Mesendoderm (in vitro differentiated cells): ENCODE results near the gene EPB41L2.

Source experiments
- DNase-seq: peaks from one replicate; pipeline ENCODE4 v3.0.0; 2013
- H2AK5ac ChIP-seq: 2 replicates; pipeline ENCODE4 v1.6.1; 2013; ENCODE audit warnings: low read length, inconsistent platforms
- H2BK120ac ChIP-seq: 2 replicates; pipeline ENCODE4 v1.6.1; 2013; ENCODE audit warnings: low read depth, mild to moderate bottlenecking, low read length, moderate library complexity, mixed read lengths
- H2BK15ac ChIP-seq: replicated peaks from 2 replicates; pipeline ENCODE4 v1.6.1; 2013; ENCODE audit warnings: low read depth, mild to moderate bottlenecking, moderate library complexity
- H2BK5ac ChIP-seq: 2 replicates; pipeline ENCODE4 v1.6.1; 2013; ENCODE audit warnings: low read length, inconsistent platforms
- H3K18ac ChIP-seq: 2 replicates; pipeline ENCODE4 v1.6.1; 2013; ENCODE audit warnings: mild to moderate bottlenecking, low read length, mixed read lengths
- H3K23ac ChIP-seq: one replicate; pipeline ENCODE4 v1.6.1; 2013; ENCODE audit warnings: low read length
- H3K27ac ChIP-seq: 2 replicates; pipeline ENCODE4 v1.5.1; 2013; ENCODE audit warnings: low read depth, mild to moderate bottlenecking, inconsistent platforms, low read length, moderate library complexity
- H3K27me3 ChIP-seq: 2 replicates; pipeline ENCODE4 v1.6.1; 2013; ENCODE audit warnings: low read length, control low read depth, mild to moderate bottlenecking, inconsistent platforms; ENCODE audit not compliant: insufficient read depth, poor library complexity
- H3K36me3 ChIP-seq: 2 replicates; pipeline ENCODE4 v1.6.1; 2013; ENCODE audit warnings: low read length, inconsistent platforms; ENCODE audit not compliant: control insufficient read depth, insufficient read depth
- H3K4ac ChIP-seq: one replicate; pipeline ENCODE4 v1.6.1; 2013; ENCODE audit warnings: low read depth, mild to moderate bottlenecking, low read length, moderate library complexity
- H3K4me1 ChIP-seq: 2 replicates; pipeline ENCODE4 v1.6.1; 2013; ENCODE audit warnings: low read depth, low read length, inconsistent platforms; ENCODE audit not compliant: control insufficient read depth
- H3K4me2 ChIP-seq: 2 replicates; pipeline ENCODE4 v1.6.1; 2013; ENCODE audit warnings: low read length
- H3K4me3 ChIP-seq: 2 replicates; pipeline ENCODE4 v1.5.1; 2013; ENCODE audit warnings: mild to moderate bottlenecking, low read length
- H3K56ac ChIP-seq: one replicate; pipeline ENCODE4 v1.6.1; 2013; ENCODE audit warnings: low read length
- H3K79me1 ChIP-seq: 2 replicates; pipeline ENCODE4 v1.6.1; 2013; ENCODE audit warnings: low read length, inconsistent platforms
- H3K79me2 ChIP-seq: 2 replicates; pipeline ENCODE4 v1.6.1; 2013; ENCODE audit warnings: mild to moderate bottlenecking, low read length; ENCODE audit not compliant: control insufficient read depth, insufficient read depth
- H3K9ac ChIP-seq: 2 replicates; pipeline ENCODE4 v1.6.1; 2013; ENCODE audit warnings: low read length, inconsistent platforms
- H4K5ac ChIP-seq: one replicate; pipeline ENCODE4 v1.6.1; 2013; ENCODE audit warnings: low read length
- H4K8ac ChIP-seq: one replicate; pipeline ENCODE4 v1.6.1; 2013; ENCODE audit warnings: low read depth, mild to moderate bottlenecking, control low read depth, low read length, moderate library complexity
- WGBS: extraction: QIAGEN DNeasy Blood & Tissue Kit; methylation state at CpG from one replicate; pipeline ENCODE4 v1.1.7; 2013; ENCODE audit warnings: low lambda C conversion rate, missing lambda C conversion rate; ENCODE audit not compliant: insufficient coverage; ENCODE audit errors: extremely low coverage; 5-methylcytosine and 5-hydroxymethylcytosine counted together

Gene EPB41L2

DNA sequence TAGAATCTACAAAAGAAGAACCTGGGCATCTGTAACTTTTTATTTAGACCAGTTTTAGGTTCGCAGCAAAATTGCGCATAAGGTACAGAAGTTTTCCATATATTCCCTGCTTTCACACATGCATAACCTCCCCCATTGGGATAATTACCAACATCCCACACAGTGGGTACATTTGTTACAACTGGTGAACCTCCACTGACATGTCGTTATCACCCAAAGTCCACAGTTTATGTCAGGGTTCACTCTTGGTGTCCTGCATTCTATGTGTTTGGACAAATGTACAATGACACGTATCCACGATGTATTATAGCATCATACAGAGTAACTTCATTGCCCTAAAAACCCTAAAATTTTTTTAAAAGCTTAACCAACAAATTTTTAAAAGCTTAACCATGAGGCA, 126.1 kb downstream of the EPB41L2 start:
- no peak overlapping the region for H2BK5ac ChIP-seq
- H3K79me1 ChIP-seq = peaks cover 8% of the 10 kb centered on the region
- H3K27ac ChIP-seq = no peak overlapping the region
- H3K4ac ChIP-seq = no peak overlapping the region
- H4K8ac ChIP-seq = no peak overlapping the region
- peaks cover 2% of the 10 kb centered on the region for H3K79me2 ChIP-seq
- peak overlapping the region; percentile 1 for H3K56ac ChIP-seq
- no peak overlapping the region for H2BK15ac ChIP-seq
- WGBS = no CpG with 5 or more reads among the region's 5 CpGs
- no peak overlapping the region for H3K18ac ChIP-seq
- peaks cover 13% of the 10 kb centered on the region for H3K4me1 ChIP-seq
- H3K9ac ChIP-seq = no peak overlapping the region
- no peak overlapping the region for H2AK5ac ChIP-seq
- no peak overlapping the region for H3K23ac ChIP-seq
- no peak overlapping the region for H2BK120ac ChIP-seq
- DNase-seq = no peak
- H3K4me3 ChIP-seq = no peak overlapping the region
- H4K5ac ChIP-seq = no peak overlapping the region
- no peaks in the 10 kb centered on the region for H3K27me3 ChIP-seq
- no peak overlapping the region for H3K4me2 ChIP-seq
- no peaks in the 10 kb centered on the region for H3K36me3 ChIP-seq

DNA sequence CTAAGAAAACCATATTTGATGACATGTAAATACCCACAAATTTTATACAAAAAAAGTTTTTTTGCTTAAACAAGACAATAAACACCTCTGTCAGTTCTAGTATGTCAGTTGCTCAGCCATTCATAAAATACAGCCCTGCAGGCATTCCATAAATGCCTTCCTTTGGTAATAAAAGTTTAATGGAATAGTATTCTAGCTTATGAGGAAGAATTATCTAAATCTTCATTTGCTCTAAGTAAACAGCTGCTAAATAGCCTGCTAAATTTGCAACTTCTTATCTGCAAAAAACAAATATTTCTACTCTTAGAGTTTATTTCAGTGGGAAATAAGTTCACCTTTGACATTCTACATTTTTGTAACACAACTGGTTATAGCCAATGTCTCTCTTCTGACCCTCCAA, 127.1 kb downstream of the EPB41L2 start:
- DNase-seq = no peak
- Histone ChIP-seq H3K79me1 (peaks cover 8% of the 10 kb centered on the region), H3K27me3 (no peaks in the 10 kb centered on the region), H3K4me3 (no peak overlapping the region), H2BK15ac (no peak overlapping the region), H3K4ac (no peak overlapping the region), H3K27ac (no peak overlapping the region), H3K4me2 (no peak overlapping the region), H3K9ac (no peak overlapping the region), H3K23ac (no peak overlapping the region), H3K79me2 (peaks cover 2% of the 10 kb centered on the region), H2AK5ac (no peak overlapping the region), H4K8ac (no peak overlapping the region), H2BK5ac (no peak overlapping the region), H3K56ac (no peak overlapping the region), H3K18ac (no peak overlapping the region), H4K5ac (no peak overlapping the region), H2BK120ac (no peak overlapping the region), H3K36me3 (no peaks in the 10 kb centered on the region), H3K4me1 (peaks cover 13% of the 10 kb centered on the region)

DNA sequence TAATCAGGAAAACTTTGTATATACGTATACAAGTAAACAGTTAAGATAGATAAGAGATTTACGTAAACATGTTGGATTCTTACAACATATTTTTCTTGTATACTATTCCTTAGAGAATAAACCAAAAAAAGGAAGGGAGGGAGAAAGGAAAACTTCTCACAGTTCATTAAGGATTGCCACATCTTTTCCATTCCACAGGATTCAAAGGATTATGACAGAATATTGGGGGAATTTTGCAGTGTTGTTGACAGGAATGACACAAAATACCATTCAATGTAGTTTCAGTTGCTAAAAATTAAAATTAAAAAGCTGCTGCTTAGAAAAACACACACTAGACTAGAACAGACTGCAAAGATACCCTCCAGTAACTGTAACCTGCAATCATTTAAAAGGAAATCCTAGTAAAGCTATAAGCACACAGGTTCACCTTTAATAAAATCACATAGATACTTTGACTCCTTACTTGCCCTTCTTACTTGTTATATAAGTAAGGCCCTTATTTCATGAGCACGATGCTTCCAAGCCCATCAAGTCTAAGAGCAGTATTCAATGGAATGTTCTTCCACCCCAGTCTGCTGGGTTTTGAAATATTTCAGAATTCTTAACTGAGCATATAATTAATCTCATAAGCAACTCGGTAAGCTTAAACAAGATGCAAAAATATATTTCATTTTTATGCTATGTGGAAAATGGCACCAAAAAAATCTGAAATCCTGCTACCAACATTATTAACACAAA, 128.0 kb downstream of the EPB41L2 start:
- peaks cover 2% of the 10 kb centered on the region for H3K79me2 ChIP-seq
- H3K4me2 ChIP-seq = no peak overlapping the region
- no peak overlapping the region for H3K18ac ChIP-seq
- H3K27me3 ChIP-seq = no peaks in the 10 kb centered on the region
- no peak overlapping the region for H2BK5ac ChIP-seq
- H2AK5ac ChIP-seq = no peak overlapping the region
- H4K5ac ChIP-seq = no peak overlapping the region
- no CpG with 5 or more reads among the region's 4 CpGs for WGBS
- H3K36me3 ChIP-seq = no peaks in the 10 kb centered on the region
- H3K56ac ChIP-seq = no peak overlapping the region
- H2BK15ac ChIP-seq = no peak overlapping the region
- H3K23ac ChIP-seq = no peak overlapping the region
- no peak overlapping the region for H3K27ac ChIP-seq
- no peak for DNase-seq
- H2BK120ac ChIP-seq = no peak overlapping the region
- H3K4me1 ChIP-seq = peaks cover 13% of the 10 kb centered on the region
- H3K4ac ChIP-seq = no peak overlapping the region
- H3K79me1 ChIP-seq = peaks cover 8% of the 10 kb centered on the region
- H3K4me3 ChIP-seq = no peak overlapping the region
- no peak overlapping the region for H4K8ac ChIP-seq
- H3K9ac ChIP-seq = no peak overlapping the region

DNA sequence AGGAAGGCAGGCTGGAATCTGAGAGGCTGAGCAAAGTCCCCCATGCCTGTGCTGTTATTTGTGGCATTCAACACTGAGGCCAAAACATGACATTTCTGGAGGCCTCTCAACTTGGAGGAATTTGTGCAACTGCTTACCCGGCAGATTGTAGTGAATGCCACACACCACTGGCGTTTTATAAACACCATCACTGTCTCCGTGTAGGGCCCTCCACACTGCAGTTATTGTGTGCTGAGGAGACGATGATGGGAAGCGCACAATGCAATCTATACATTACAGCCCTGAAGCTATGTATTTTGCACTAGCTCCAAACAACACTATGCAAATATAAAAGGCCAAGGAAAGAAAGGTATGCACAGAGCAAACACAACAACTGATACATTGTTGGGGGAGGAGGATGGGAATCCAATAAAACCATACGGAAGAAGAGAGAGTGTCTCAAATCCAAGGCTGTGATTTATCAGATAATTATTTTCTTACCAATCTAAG, 129.3 kb downstream of the EPB41L2 start:
- no peak overlapping the region for H2AK5ac ChIP-seq
- no peak overlapping the region for H4K5ac ChIP-seq
- peaks cover 14% of the 10 kb centered on the region for H3K79me1 ChIP-seq
- peaks cover 5% of the 10 kb centered on the region for H3K79me2 ChIP-seq
- H3K18ac ChIP-seq = no peak overlapping the region
- H2BK15ac ChIP-seq = no peak overlapping the region
- no peak overlapping the region for H3K4me3 ChIP-seq
- WGBS = no CpG with 5 or more reads among the region's 6 CpGs
- no peak overlapping the region for H2BK120ac ChIP-seq
- peak overlapping the region; percentile 33 for H2BK5ac ChIP-seq
- DNase-seq = peak; percentile 61
- H3K9ac ChIP-seq = peak overlapping the region; percentile 9
- no peak overlapping the region for H3K56ac ChIP-seq
- H4K8ac ChIP-seq = no peak overlapping the region
- no peaks in the 10 kb centered on the region for H3K27me3 ChIP-seq
- no peak overlapping the region for H3K4ac ChIP-seq
- H3K4me2 ChIP-seq = no peak overlapping the region
- no peak overlapping the region for H3K23ac ChIP-seq
- no peaks in the 10 kb centered on the region for H3K36me3 ChIP-seq
- no peak overlapping the region for H3K27ac ChIP-seq
- peaks cover 13% of the 10 kb centered on the region for H3K4me1 ChIP-seq

DNA sequence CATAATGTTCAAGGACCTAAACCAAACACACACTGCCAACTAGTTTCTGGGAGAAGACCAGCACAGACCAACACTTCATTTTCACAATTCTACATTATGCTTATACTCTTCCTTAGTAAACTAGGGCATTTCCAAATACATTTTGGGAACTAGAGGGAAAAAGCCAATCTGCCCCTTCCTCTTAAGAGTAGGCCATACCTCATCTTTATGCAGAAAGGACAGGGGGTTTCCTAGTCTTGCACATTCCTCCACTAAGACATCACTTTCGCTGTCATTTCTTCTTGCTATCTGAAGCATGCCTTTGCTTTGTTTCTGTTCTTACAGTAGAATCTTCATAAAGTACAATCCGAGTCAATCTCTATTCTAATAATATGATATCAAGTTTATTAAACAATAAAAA, 130.1 kb downstream of the EPB41L2 start:
- no peak overlapping the region for H2BK120ac ChIP-seq
- no peak overlapping the region for H3K9ac ChIP-seq
- H2BK15ac ChIP-seq = no peak overlapping the region
- no peak overlapping the region for H3K4me3 ChIP-seq
- H3K4me2 ChIP-seq = no peak overlapping the region
- H3K27me3 ChIP-seq = no peaks in the 10 kb centered on the region
- H3K4ac ChIP-seq = no peak overlapping the region
- no peak overlapping the region for H3K18ac ChIP-seq
- no peak overlapping the region for H4K8ac ChIP-seq
- WGBS = no CpG with 5 or more reads among the region's 2 CpGs
- H3K36me3 ChIP-seq = no peaks in the 10 kb centered on the region
- H3K56ac ChIP-seq = no peak overlapping the region
- H4K5ac ChIP-seq = no peak overlapping the region
- H2AK5ac ChIP-seq = no peak overlapping the region
- H3K27ac ChIP-seq = no peak overlapping the region
- no peak overlapping the region for H3K23ac ChIP-seq
- H3K4me1 ChIP-seq = peaks cover 13% of the 10 kb centered on the region
- peaks cover 19% of the 10 kb centered on the region for H3K79me1 ChIP-seq
- H2BK5ac ChIP-seq = no peak overlapping the region
- DNase-seq = peak; percentile 50
- peaks cover 5% of the 10 kb centered on the region for H3K79me2 ChIP-seq

DNA sequence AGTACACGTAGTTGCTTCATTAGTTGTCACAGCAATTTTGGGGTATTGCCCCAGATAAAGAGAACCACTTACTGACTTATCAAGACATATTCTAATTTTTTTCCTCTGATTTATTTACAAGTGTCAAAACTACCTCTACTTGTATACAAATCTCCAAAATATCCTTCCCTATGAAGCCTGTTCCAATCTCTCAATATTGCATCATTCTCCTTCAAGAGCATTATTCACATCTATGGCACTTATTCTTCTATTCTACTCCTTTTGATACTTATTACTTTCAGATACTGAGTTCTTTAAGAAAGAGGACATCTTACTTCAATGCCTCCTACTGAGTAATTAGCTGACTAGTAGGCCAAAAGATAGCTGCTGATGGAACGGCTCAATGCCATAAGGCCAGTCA, 130.6 kb downstream of the EPB41L2 start:
- no CpG with 5 or more reads among the region's 2 CpGs for WGBS
- Histone ChIP-seq H3K4me2 (no peak overlapping the region), H3K79me2 (peaks cover 5% of the 10 kb centered on the region), H3K23ac (no peak overlapping the region), H3K36me3 (no peaks in the 10 kb centered on the region), H3K56ac (no peak overlapping the region), H3K4me1 (peaks cover 13% of the 10 kb centered on the region), H2BK5ac (no peak overlapping the region), H2AK5ac (no peak overlapping the region), H3K4ac (no peak overlapping the region), H4K5ac (no peak overlapping the region), H3K18ac (no peak overlapping the region), H4K8ac (no peak overlapping the region), H2BK120ac (no peak overlapping the region), H3K27ac (no peak overlapping the region), H3K9ac (no peak overlapping the region), H3K4me3 (no peak overlapping the region), H3K27me3 (no peaks in the 10 kb centered on the region), H2BK15ac (no peak overlapping the region), H3K79me1 (peaks cover 19% of the 10 kb centered on the region)
- DNase-seq = no peak
